HepG2 (cell line): Measurements from ENCODE around the gene FOLR2. TPM values are rescaled to one million over a fixed set of nuclear protein-coding genes. Genes with fewer than 3 reads are reported as not detected.
A peak's percentile ranks its signal among the peaks of the same experiment; 100 is the strongest.

ENCODE experiments used
- CBFB ChIP-seq: sonication (generic); formaldehyde crosslinking; IDR thresholded peaks from 2 replicates; pipeline ENCODE4 v1.4.0; 2020; ENCODE audit warnings: missing genetic modification reagents
- DR1 ChIP-seq: sonication (generic); formaldehyde crosslinking; IDR thresholded peaks from 2 replicates; pipeline ENCODE4 v1.8.0; 2021; ENCODE audit warnings: mild to moderate bottlenecking, missing genetic modification reagents, inconsistent platforms
- DRAP1 ChIP-seq: IDR thresholded peaks from 2 replicates; pipeline ENCODE4 v1.6.1; 2016; ENCODE audit warnings: missing genetic modification reagents, missing compliant biosample characterization
- KLF9 ChIP-seq: IDR thresholded peaks from 2 replicates; pipeline ENCODE4 v1.6.1; 2016; ENCODE audit warnings: low read depth
- MXI1 ChIP-seq: IDR thresholded peaks from 3 replicates; pipeline ENCODE4 v1.6.1; 2012; ENCODE audit warnings: low read depth, low read length, inconsistent platforms, borderline replicate concordance
- MYPOP ChIP-seq: sonication (generic); formaldehyde crosslinking; IDR thresholded peaks from 2 replicates; pipeline ENCODE4 v1.8.1; 2023; ENCODE audit warnings: mild to moderate bottlenecking, moderate library complexity, missing genetic modification reagents
- NFKB2 ChIP-seq: sonication (generic); formaldehyde crosslinking; IDR thresholded peaks from 2 replicates; pipeline ENCODE4 v1.4.0; 2020; ENCODE audit warnings: missing genetic modification reagents, borderline replicate concordance
- NR0B2 ChIP-seq: sonication (generic); formaldehyde crosslinking; IDR thresholded peaks from 2 replicates; pipeline ENCODE4 v1.4.0; 2020; ENCODE audit warnings: mild to moderate bottlenecking, missing genetic modification reagents
- PCBP1 ChIP-seq: fragments of 200-400 bp; formaldehyde crosslinking; IDR thresholded peaks from 2 replicates; pipeline ENCODE4 v1.6.1; 2017; ENCODE audit warnings: mild to moderate bottlenecking, low read depth, low read length, borderline replicate concordance
- RCOR2 ChIP-seq: IDR thresholded peaks from 2 replicates; pipeline ENCODE4 v1.6.1; 2016; ENCODE audit warnings: missing biosample characterization, missing genetic modification reagents
- RERE ChIP-seq: IDR thresholded peaks from 2 replicates; pipeline ENCODE4 v1.6.1; 2016; ENCODE audit warnings: low read depth, missing genetic modification reagents, missing compliant biosample characterization
- TEAD3 ChIP-seq: optimal IDR thresholded peaks from 2 replicates; pipeline ENCODE3; 2016; ENCODE audit warnings: borderline replicate concordance
- ZBTB26 ChIP-seq: IDR thresholded peaks from 2 replicates; pipeline ENCODE4 v1.6.1; 2016; ENCODE audit warnings: missing compliant biosample characterization, missing genetic modification reagents, borderline replicate concordance
- ZHX1 ChIP-seq: sonication (generic); formaldehyde crosslinking; IDR thresholded peaks from 2 replicates; pipeline ENCODE4 v1.8.1; 2022; ENCODE audit warnings: low read depth, mild to moderate bottlenecking, missing genetic modification reagents
- ZNF280B ChIP-seq: sonication (generic); formaldehyde crosslinking; IDR thresholded peaks from 2 replicates; pipeline ENCODE4 v1.5.0; 2020; ENCODE audit warnings: missing genetic modification reagents, mild to moderate bottlenecking, borderline replicate concordance
- polyA plus RNA-seq, 8 experiments: library from polyadenylated mRNA; depleted of rRNA in 3 of 8; stranded (reverse) in 7 of 8; unstranded in 1 of 8; fragments of >200 nt; fragmentation: Illumina TruSeq in 4 of 8; extraction: Trizol in 4 of 8; gene quantifications; 2 replicates each; pipeline versions ENCODE4 v1.2.1 to v1.2.3, GENCODE V29; 2011 to 2016; ENCODE audit warnings: low read depth in 4 of 8, missing spikeins in 1 of 8, mixed read lengths in 1 of 8; ENCODE audit not compliant: insufficient read depth in 1 of 8
- total RNA-seq, 5 experiments: library from RNA; depleted of rRNA; stranded (reverse); fragments of >200 nt; fragmentation: Illumina TruSeq; extraction: Trizol; gene quantifications; 2 replicates each; pipeline ENCODE4 v1.2.3, GENCODE V29; 2016; ENCODE audit warnings: low read depth in 1 of 5

FOLR2 gene
- total and polyA plus RNA-seq, 2 of the 13 experiments (the other 11 are each of a cell fraction or from before 2014, with no cell fraction given), result 0.09 TPM; not detected in 1

GRCh38 chr11:72222907-72223614, 6.5 kb downstream of the FOLR2 start (continued):
- TF ChIP-seq RERE (no peak), ZBTB26 (no peak), NFKB2 (CRISPR knock-in tag) (peak; percentile 27; the same call in 1 of the 2 replicates), MYPOP (peak; percentile 65), ZHX1 (CRISPR knock-in tag) (no peak), DR1 (CRISPR knock-in tag) (peak; percentile 39; the same call in 1 of the 2 replicates), DRAP1 (CRISPR knock-in tag) (peak; percentile 79), ZNF280B (CRISPR knock-in tag) (peak; percentile 22; the same call in 1 of the 2 replicates), CBFB (no peak), MXI1 (peak; percentile 37; the same call in 1 of the 3 replicates), TEAD3 (CRISPR knock-in tag) (peak; percentile 12), RCOR2 (CRISPR knock-in tag) (no peak), KLF9 (CRISPR knock-in tag) (no peak), PCBP1 (no peak), NR0B2 (CRISPR knock-in tag) (no peak)
